ENCODE data around the gene RRAS2. TPM values are rescaled to one million over a fixed set of nuclear protein-coding genes. Genes with fewer than 3 reads are reported as not detected.
"Not testable (repeated sequence)": the region's sequence is repeated elsewhere in the genome, so short reads cannot be mapped to it uniquely, and the experiment has no call there.

RRAS2 gene
- total RNA-seq = 45.3 TPM
- long read RNA-seq, transcript RRAS2-201 (6 exons, 1,516 nt) = major isoform, 63 of 68 reads
- long read RNA-seq, partial matches to known transcripts = 0 of 68 reads
- long read RNA-seq, other reads (novel, unspliced or antisense) = 4 of 68 reads

GRCh38 chr11:14358729-14359439, at the start of gene RRAS2:
RRAS2 (minus strand) TSS chr11:14359183; CDS start chr11:14358870, 313 bp downstream.
- no peaks in the 10 kb centered on the region for H3K36me3 ChIP-seq
- no peaks in the 10 kb centered on the region for H3K27me3 ChIP-seq (ENCODE audit: low read depth)
- peaks cover 33% of the 10 kb centered on the region for H3K4me1 ChIP-seq
- intact Hi-C loops (cut with micrococcal nuclease) = loop anchor here (10.0 kb wide), 1 partner anchor 54 kb away; no protein-coding TSS in a partner anchor
- DNase-seq = peak; percentile 80
- peak within 1 kb of the TSS; percentile 89 for H3K27ac ChIP-seq (replicated peaks)
- peak; percentile 21 for TF ChIP-seq CTCF (IDR thresholded peaks at IDR 0.05; ENCODE audit: borderline replicate concordance)
- H3K4me3 ChIP-seq = peak within 1 kb of the TSS; percentile 82
- no peaks in the 10 kb centered on the region for H3K9me3 ChIP-seq (replicated peaks)

- Histone ChIP-seq H3K27ac (replicated peaks) (no peak overlapping the region), H3K27me3 (ENCODE audit: low read depth) (no peaks in the 10 kb centered on the region), H3K4me1 (peaks cover 3% of the 10 kb centered on the region), H3K4me3 (no peak overlapping the region), H3K36me3 (no peaks in the 10 kb centered on the region), H3K9me3 (replicated peaks) (no peaks in the 10 kb centered on the region)
- no peak for TF ChIP-seq CTCF (IDR thresholded peaks at IDR 0.05; ENCODE audit: borderline replicate concordance)
- no peak for DNase-seq
- intact Hi-C loops (cut with micrococcal nuclease) = no loop called here
Observed at GRCh38 chr11:14408612-14409011, 49.6 kb upstream of the RRAS2 start.

- intact Hi-C loops (cut with micrococcal nuclease); DNase-seq; H3K9me3 ChIP-seq (replicated peaks); H3K4me1 ChIP-seq; H3K36me3 ChIP-seq; H3K4me3 ChIP-seq; H3K27me3 ChIP-seq (ENCODE audit: low read depth); H3K27ac ChIP-seq (replicated peaks): not testable (repeated sequence)
Observed at GRCh38 chr11:14406116-14406515, 47.1 kb upstream of the RRAS2 start.

- H3K27me3 ChIP-seq (ENCODE audit: low read depth); H3K4me1 ChIP-seq; DNase-seq; intact Hi-C loops (cut with micrococcal nuclease); H3K9me3 ChIP-seq (replicated peaks); H3K36me3 ChIP-seq; H3K27ac ChIP-seq (replicated peaks); H3K4me3 ChIP-seq: not testable (repeated sequence)
Observed at GRCh38 chr11:14403528-14403927, 44.5 kb upstream of the RRAS2 start.

- DNase-seq = no peak
- no peak overlapping the region for H3K27ac ChIP-seq (replicated peaks)
- no peaks in the 10 kb centered on the region for H3K27me3 ChIP-seq (ENCODE audit: low read depth)
- no peaks in the 10 kb centered on the region for H3K36me3 ChIP-seq
- no peak for TF ChIP-seq CTCF (IDR thresholded peaks at IDR 0.05; ENCODE audit: borderline replicate concordance)
- no peaks in the 10 kb centered on the region for H3K9me3 ChIP-seq (replicated peaks)
- intact Hi-C loops (cut with micrococcal nuclease) = no loop called here
- H3K4me1 ChIP-seq = no peaks in the 10 kb centered on the region
- H3K4me3 ChIP-seq = no peak overlapping the region
Observed at GRCh38 chr11:14399087-14399486, 40.1 kb upstream of the RRAS2 start.

GRCh38 chr11:14396273-14396672, 37.3 kb upstream of the RRAS2 start:
- no peaks in the 10 kb centered on the region for H3K27me3 ChIP-seq (ENCODE audit: low read depth)
- H3K4me1 ChIP-seq = no peaks in the 10 kb centered on the region
- no peaks in the 10 kb centered on the region for H3K9me3 ChIP-seq (replicated peaks)
- H3K4me3 ChIP-seq = no peak overlapping the region
- no peak for TF ChIP-seq CTCF (IDR thresholded peaks at IDR 0.05; ENCODE audit: borderline replicate concordance)
- DNase-seq = no peak
- intact Hi-C loops (cut with micrococcal nuclease) = no loop called here
- H3K36me3 ChIP-seq = no peaks in the 10 kb centered on the region
- H3K27ac ChIP-seq (replicated peaks) = no peak overlapping the region
